CD8-positive, alpha-beta memory T cell (primary cell): ENCODE data around the gene PRSS36. TPM values are rescaled to one million over a fixed set of nuclear protein-coding genes. Genes with fewer than 3 reads are reported as not detected.

Experiments used
- CTCF ChIA-PET: fragments of 350-600 bp; sonication (Branson Sonifier 250); formaldehyde crosslinking; loops from one replicate; lab custom pipeline; 2021; ENCODE audit warnings: antibody characterized with exemption; lab: Charles Lee
- POLR2A ChIA-PET: fragments of 350-600 bp; sonication (Branson Sonifier 250); formaldehyde crosslinking; loops from one replicate; lab custom pipeline; 2021; ENCODE audit warnings: antibody characterized with exemption; lab: Charles Lee
- DNase-seq, 5 donors: peaks; one replicate each; pipeline versions ENCODE4 v3.0.0 to v3.0.0-alpha.2; 2020 to 2022; ENCODE audit warnings: mixed read lengths in 1 of 5
- H3K27ac ChIP-seq: one replicate; pipeline ENCODE4 v1.7.0; 2013; ENCODE audit warnings: low read depth, mild to moderate bottlenecking, low read length, moderate library complexity
- H3K27me3 ChIP-seq: 2 replicates; pipeline ENCODE4 v1.7.0; 2013; ENCODE audit warnings: low read length, mild to moderate bottlenecking; ENCODE audit not compliant: insufficient read depth, poor library complexity, severe bottlenecking
- H3K36me3 ChIP-seq: 2 replicates; pipeline ENCODE4 v1.7.0; 2013; ENCODE audit warnings: mild to moderate bottlenecking, low read length, moderate library complexity; ENCODE audit not compliant: insufficient read depth
- H3K4me1 ChIP-seq: 2 replicates; pipeline ENCODE4 v1.7.0; 2013; ENCODE audit warnings: mild to moderate bottlenecking, low read length, moderate library complexity; ENCODE audit not compliant: insufficient read depth
- H3K4me3 ChIP-seq: 2 replicates; pipeline ENCODE4 v1.7.0; 2013; ENCODE audit warnings: mild to moderate bottlenecking, low read length
- H3K9me3 ChIP-seq: 2 replicates; pipeline ENCODE4 v1.7.0; 2013; ENCODE audit warnings: mild to moderate bottlenecking, low read length
- H3K27ac Mint-ChIP-seq, 8 donors: one replicate each; pipeline ENCODE4 v1.8.0; 2020 to 2021; ENCODE audit warnings: mixed read lengths in 8 of 8, mild to moderate bottlenecking in 6 of 8, inconsistent platforms in 3 of 8, moderate library complexity in 3 of 8
- H3K27me3 Mint-ChIP-seq, 2 donors: one replicate each; pipeline ENCODE4 v1.8.0; 2020 to 2021; ENCODE audit warnings: mixed read lengths in 2 of 2, mild to moderate bottlenecking in 1 of 2, moderate library complexity in 1 of 2
- H3K36me3 Mint-ChIP-seq, 3 donors: one replicate each; pipeline ENCODE4 v1.8.0; 2020 to 2021; ENCODE audit warnings: mixed read lengths in 3 of 3, inconsistent platforms in 1 of 3, mild to moderate bottlenecking in 1 of 3
- H3K4me1 Mint-ChIP-seq, 3 donors: one replicate each; pipeline ENCODE4 v1.8.0; 2020 to 2021; ENCODE audit warnings: mixed read lengths in 3 of 3, inconsistent platforms in 1 of 3, mild to moderate bottlenecking in 1 of 3
- H3K4me3 Mint-ChIP-seq, 7 donors: one replicate each; pipeline ENCODE4 v1.8.0; 2020 to 2021; ENCODE audit warnings: mixed read lengths in 7 of 7, mild to moderate bottlenecking in 6 of 7, moderate library complexity in 4 of 7, inconsistent platforms in 2 of 7
- H3K9me3 Mint-ChIP-seq, 5 donors: one replicate each; pipeline ENCODE4 v1.8.0; 2020 to 2022; ENCODE audit warnings: mixed read lengths in 5 of 5, mild to moderate bottlenecking in 3 of 5, moderate library complexity in 2 of 5, inconsistent platforms in 1 of 5
- polyA plus RNA-seq: library from polyadenylated mRNA; unstranded; fragments of 300-500 nt; fragmentation: Illumina TruSeq; gene quantifications from one replicate; pipeline ENCODE4 v1.2.3, GENCODE V29; 2021
- total RNA-seq, 2 experiments: library from RNA; stranded (reverse); gene quantifications; one replicate each; pipeline ENCODE4 v1.2.3, GENCODE V29; 2021

PRSS36 gene
- total and polyA plus RNA-seq, 3 experiments from 2014 or later, result 0.44 to 3.1 (median 0.61) TPM

GRCh38 chr16:31134625-31135534 lies 15.0 kb downstream of the PRSS36 start:
- H3K27me3 ChIP-seq, result no peaks in the 10 kb centered on the region
- H3K9me3 ChIP-seq, result no peaks in the 10 kb centered on the region
- CTCF ChIA-PET, result interaction anchor here (0.6 kb wide), 1 partner anchor 108 kb away, joined by 4 read pairs; no protein-coding TSS in a partner anchor
- DNase-seq, result no peak
- peaks cover 0 to 2% of the 10 kb centered on the region in 2 donors for H3K27me3 Mint-ChIP-seq
- POLR2A ChIA-PET, result no interaction called here
- H3K36me3 Mint-ChIP-seq, result peaks cover 0 to 35% (median 4%) of the 10 kb centered on the region in 3 donors
- no peaks in the 10 kb centered on the region for H3K9me3 Mint-ChIP-seq
- no peak overlapping the region for H3K4me3 Mint-ChIP-seq
- no peak overlapping the region for H3K4me3 ChIP-seq
- H3K36me3 ChIP-seq, result no peaks in the 10 kb centered on the region
- H3K4me1 ChIP-seq, result no peaks in the 10 kb centered on the region
- peaks cover 0 to 2% (median 0%) of the 10 kb centered on the region in 3 donors for H3K4me1 Mint-ChIP-seq
- peak overlapping the region; percentile 61 for H3K27ac ChIP-seq
- no peak overlapping the region for H3K27ac Mint-ChIP-seq

GRCh38 chr16:31134091-31134571 lies 15.7 kb downstream of the PRSS36 start:
- Histone ChIP-seq H3K4me3 (no peak overlapping the region), H3K36me3 (no peaks in the 10 kb centered on the region), H3K27ac (peak overlapping the region; percentile 61), H3K27me3 (no peaks in the 10 kb centered on the region), H3K9me3 (no peaks in the 10 kb centered on the region), H3K4me1 (no peaks in the 10 kb centered on the region)
- H3K36me3 Mint-ChIP-seq, result peaks cover 0 to 42% (median 4%) of the 10 kb centered on the region in 3 donors
- CTCF ChIA-PET, result interaction anchor here (0.6 kb wide), 1 partner anchor 107 kb away, joined by 4 read pairs; no protein-coding TSS in a partner anchor
- POLR2A ChIA-PET, result no interaction called here
- no peak for DNase-seq
- peak overlapping the region in 1 of 8 donors; percentile 53 for H3K27ac Mint-ChIP-seq
- H3K4me3 Mint-ChIP-seq, result no peak overlapping the region
- no peaks in the 10 kb centered on the region for H3K9me3 Mint-ChIP-seq
- H3K4me1 Mint-ChIP-seq, result peaks cover 0 to 2% (median 0%) of the 10 kb centered on the region in 3 donors
- peaks cover 0 to 2% of the 10 kb centered on the region in 2 donors for H3K27me3 Mint-ChIP-seq

DNA sequence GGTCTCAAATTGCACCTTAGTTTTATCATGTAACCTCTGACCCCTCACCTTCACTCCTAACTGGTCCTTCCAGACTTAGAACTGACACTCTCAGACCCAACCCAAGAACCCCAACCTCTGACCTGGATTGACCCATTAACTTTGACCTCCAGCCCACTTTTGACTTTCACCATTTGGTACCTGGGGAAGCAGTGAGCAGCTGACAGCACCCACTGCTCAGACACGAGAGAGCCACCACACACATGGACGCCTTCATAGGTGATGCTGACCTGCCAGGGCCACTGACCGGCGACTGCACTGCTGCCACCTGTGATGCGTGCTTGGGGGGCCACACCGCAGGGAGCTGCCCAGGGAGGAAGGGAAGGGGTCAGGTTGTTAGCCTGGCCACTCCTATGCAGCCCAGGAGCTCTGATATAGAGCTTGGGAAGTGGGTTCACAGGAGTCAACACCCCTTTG lies 16.8 kb downstream of the PRSS36 start:
- CTCF ChIA-PET, result interaction anchor here (1.0 kb wide), 1 partner anchor 9 kb away, joined by 9 read pairs; no protein-coding TSS in a partner anchor
- Histone ChIP-seq H3K36me3 (no peaks in the 10 kb centered on the region), H3K9me3 (no peaks in the 10 kb centered on the region), H3K27ac (no peak overlapping the region), H3K4me1 (no peaks in the 10 kb centered on the region), H3K27me3 (no peaks in the 10 kb centered on the region), H3K4me3 (no peak overlapping the region)
- peaks cover 0 to 52% (median 6%) of the 10 kb centered on the region in 3 donors for H3K36me3 Mint-ChIP-seq
- DNase-seq, result no peak
- peaks cover 0 to 2% of the 10 kb centered on the region in 2 donors for H3K27me3 Mint-ChIP-seq
- no peak overlapping the region for H3K4me3 Mint-ChIP-seq
- POLR2A ChIA-PET, result no interaction called here
- H3K4me1 Mint-ChIP-seq, result peaks cover 0 to 2% (median 0%) of the 10 kb centered on the region in 3 donors
- peak overlapping the region in 1 of 8 donors; percentile 23 for H3K27ac Mint-ChIP-seq
- H3K9me3 Mint-ChIP-seq, result no peaks in the 10 kb centered on the region

DNA sequence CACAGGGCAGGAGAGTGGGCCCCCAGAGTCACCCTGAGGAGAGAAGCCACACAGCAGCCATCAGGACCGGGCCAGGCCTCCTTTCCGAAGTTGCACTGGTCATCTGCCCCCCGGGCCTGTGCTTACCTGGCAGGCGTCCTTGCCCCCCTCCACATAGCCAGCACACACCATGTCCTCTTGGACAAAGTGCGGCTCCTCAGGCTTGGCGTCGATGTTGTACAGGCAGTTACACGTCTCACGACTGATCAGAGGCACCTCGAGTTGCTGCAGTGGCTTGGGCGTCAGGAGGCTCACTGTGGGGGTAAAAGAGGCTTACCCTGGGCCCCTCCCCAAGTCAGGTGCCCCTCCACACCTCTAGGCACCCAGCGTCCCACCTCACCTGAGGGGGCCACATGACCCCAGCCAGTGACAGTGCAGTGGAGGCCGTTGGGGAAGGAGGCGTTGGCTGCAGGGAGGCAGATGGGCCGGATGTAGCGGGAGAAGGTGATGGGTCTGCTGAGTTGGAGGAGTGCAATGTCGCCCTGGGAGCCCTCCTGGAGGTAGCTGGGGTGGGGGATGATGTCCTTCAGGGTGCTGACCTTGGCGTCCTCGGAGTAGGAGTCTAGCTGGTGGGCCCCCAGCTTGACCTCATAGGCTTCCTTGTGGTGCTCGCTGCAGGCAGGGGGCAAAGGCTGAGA lies 17.4 kb downstream of the PRSS36 start:
- Mint-ChIP-seq H3K27me3 (peaks cover 0 to 2% of the 10 kb centered on the region in 2 donors), H3K27ac (no peak overlapping the region), H3K4me1 (peaks cover 0 to 2% (median 0%) of the 10 kb centered on the region in 3 donors), H3K4me3 (no peak overlapping the region), H3K9me3 (no peaks in the 10 kb centered on the region), H3K36me3 (peaks cover 0 to 58% (median 11%) of the 10 kb centered on the region in 3 donors)
- no peak overlapping the region for H3K4me3 ChIP-seq
- no peaks in the 10 kb centered on the region for H3K4me1 ChIP-seq
- H3K27ac ChIP-seq, result no peak overlapping the region
- no peaks in the 10 kb centered on the region for H3K9me3 ChIP-seq
- ChIA-PET CTCF (interaction anchor here (1.0 to 2.0 kb wide), 2 partner anchors 10 kb away, joined by 9 read pairs; no protein-coding TSS in a partner anchor), POLR2A (interaction anchor here (0.5 kb wide), 1 partner anchor 85 kb away, joined by 3 read pairs; no protein-coding TSS in a partner anchor)
- H3K27me3 ChIP-seq, result no peaks in the 10 kb centered on the region
- no peak for DNase-seq
- peaks cover 5% of the 10 kb centered on the region for H3K36me3 ChIP-seq

- no peak overlapping the region for H3K27ac ChIP-seq
- Mint-ChIP-seq H3K27me3 (peaks cover 0 to 2% of the 10 kb centered on the region in 2 donors), H3K36me3 (peaks cover 0 to 63% (median 11%) of the 10 kb centered on the region in 3 donors), H3K9me3 (no peaks in the 10 kb centered on the region), H3K4me3 (no peak overlapping the region), H3K27ac (no peak overlapping the region), H3K4me1 (peaks cover 0 to 2% (median 0%) of the 10 kb centered on the region in 3 donors)
- ChIA-PET CTCF (interaction anchor here (2.0 kb wide), 1 partner anchor 10 kb away, joined by 9 read pairs; no protein-coding TSS in a partner anchor), POLR2A (interaction anchor here (0.5 kb wide), 1 partner anchor 85 kb away, joined by 3 read pairs; no protein-coding TSS in a partner anchor)
- peaks cover 5% of the 10 kb centered on the region for H3K36me3 ChIP-seq
- no peaks in the 10 kb centered on the region for H3K9me3 ChIP-seq
- no peak overlapping the region for H3K4me3 ChIP-seq
- DNase-seq, result no peak
- H3K4me1 ChIP-seq, result no peaks in the 10 kb centered on the region
- no peaks in the 10 kb centered on the region for H3K27me3 ChIP-seq
These were observed 18.0 kb downstream of the PRSS36 start for GRCh38 chr16:31131841-31132271.

GRCh38 chr16:31131416-31131815 lies 18.4 kb downstream of the PRSS36 start:
- no peak overlapping the region for H3K27ac ChIP-seq
- H3K9me3 ChIP-seq, result no peaks in the 10 kb centered on the region
- no peaks in the 10 kb centered on the region for H3K4me1 ChIP-seq
- no peak for DNase-seq
- peaks cover 0 to 2% of the 10 kb centered on the region in 2 donors for H3K27me3 Mint-ChIP-seq
- H3K9me3 Mint-ChIP-seq, result no peaks in the 10 kb centered on the region
- H3K4me3 Mint-ChIP-seq, result no peak overlapping the region
- no peak overlapping the region for H3K27ac Mint-ChIP-seq
- H3K4me1 Mint-ChIP-seq, result peaks cover 0 to 2% (median 0%) of the 10 kb centered on the region in 3 donors
- ChIA-PET POLR2A (interaction anchor here (1.1 kb wide), 1 partner anchor 14 kb away, joined by 3 read pairs; the partner anchor contains the start of gene KAT8), CTCF (interaction anchor here (2.0 kb wide), 1 partner anchor 11 kb away, joined by 9 read pairs; no protein-coding TSS in a partner anchor)
- no peak overlapping the region for H3K4me3 ChIP-seq
- peaks cover 0 to 65% (median 11%) of the 10 kb centered on the region in 3 donors for H3K36me3 Mint-ChIP-seq
- H3K27me3 ChIP-seq, result no peaks in the 10 kb centered on the region
- peaks cover 5% of the 10 kb centered on the region for H3K36me3 ChIP-seq

DNA sequence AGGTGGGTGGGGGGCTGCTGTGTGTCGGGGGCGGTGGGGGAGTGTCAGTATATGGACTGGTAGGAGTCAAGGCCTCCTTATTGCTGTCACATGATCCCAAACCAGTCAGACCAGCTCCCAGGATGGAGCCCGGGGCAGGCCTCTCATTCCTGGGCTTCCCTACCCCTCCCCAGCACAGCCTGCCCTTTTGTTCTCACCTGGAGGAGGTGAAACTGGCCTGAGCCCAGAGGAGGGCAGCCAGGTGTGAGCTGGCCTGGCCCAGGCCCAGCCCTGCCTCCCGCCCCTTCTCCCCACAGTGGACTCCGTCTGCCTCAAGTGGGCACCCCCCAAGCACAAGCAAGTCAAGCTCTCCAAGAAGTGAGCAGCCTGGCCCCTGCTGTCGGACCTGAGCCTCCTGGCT lies 19.0 kb downstream of the PRSS36 start:
- Mint-ChIP-seq H3K4me3 (no peak overlapping the region), H3K36me3 (peaks cover 0 to 71% (median 13%) of the 10 kb centered on the region in 3 donors), H3K27ac (peak overlapping the region in 1 of 8 donors; percentile 36), H3K27me3 (peaks cover 0 to 2% of the 10 kb centered on the region in 2 donors), H3K4me1 (peaks cover 0 to 2% (median 0%) of the 10 kb centered on the region in 3 donors), H3K9me3 (no peaks in the 10 kb centered on the region)
- no peak for DNase-seq
- ChIA-PET POLR2A (interaction anchor here (1.1 kb wide), 1 partner anchor 14 kb away, joined by 3 read pairs; the partner anchor contains the start of gene KAT8), CTCF (interaction anchor here (1.0 to 2.0 kb wide), 2 partner anchors 11 to 15 kb away, joined by 3 to 9 read pairs; no protein-coding TSS in a partner anchor)
- no peak overlapping the region for H3K4me3 ChIP-seq
- H3K9me3 ChIP-seq, result no peaks in the 10 kb centered on the region
- peaks cover 5% of the 10 kb centered on the region for H3K36me3 ChIP-seq
- H3K27ac ChIP-seq, result no peak overlapping the region
- no peaks in the 10 kb centered on the region for H3K4me1 ChIP-seq
- H3K27me3 ChIP-seq, result no peaks in the 10 kb centered on the region
